Kidney tubule cell (primary cell): ENCODE data around the gene CIT.

ENCODE experiments used
- DNase-seq: peaks from one replicate; pipeline ENCODE4 v3.0.0-alpha.2; 2018; ENCODE audit warnings: low spot score

The CIT gene

GRCh38 chr12:119859241-119859640, 17.9 kb downstream of the CIT start:
- DNase-seq = no peak

- no peak for DNase-seq
These were observed 20.0 kb downstream of the CIT start for GRCh38 chr12:119857041-119857591.

DNA sequence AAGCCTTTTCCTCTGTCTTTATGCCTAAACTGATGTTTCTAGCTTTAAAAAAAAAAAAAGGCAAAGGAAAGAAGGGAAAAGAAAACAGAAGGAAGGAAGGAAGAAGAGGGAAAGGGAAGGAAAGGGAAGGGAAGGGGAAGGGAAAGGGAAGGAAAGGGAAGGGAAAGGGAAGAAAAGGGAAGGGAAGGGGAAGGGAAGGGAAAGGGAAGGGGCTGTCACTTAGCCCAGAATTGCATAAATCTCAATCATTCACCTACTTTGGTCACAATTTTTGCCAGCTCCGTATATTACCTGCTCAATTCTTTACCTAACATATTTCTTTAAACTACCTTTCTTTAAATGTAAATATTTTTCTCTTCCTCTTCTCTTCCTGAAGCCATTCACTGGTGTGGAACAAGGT, 26.8 kb downstream of the CIT start:
- no peak for DNase-seq

GRCh38 chr12:119843100-119843499, 34.0 kb downstream of the CIT start:
- no peak for DNase-seq

DNA sequence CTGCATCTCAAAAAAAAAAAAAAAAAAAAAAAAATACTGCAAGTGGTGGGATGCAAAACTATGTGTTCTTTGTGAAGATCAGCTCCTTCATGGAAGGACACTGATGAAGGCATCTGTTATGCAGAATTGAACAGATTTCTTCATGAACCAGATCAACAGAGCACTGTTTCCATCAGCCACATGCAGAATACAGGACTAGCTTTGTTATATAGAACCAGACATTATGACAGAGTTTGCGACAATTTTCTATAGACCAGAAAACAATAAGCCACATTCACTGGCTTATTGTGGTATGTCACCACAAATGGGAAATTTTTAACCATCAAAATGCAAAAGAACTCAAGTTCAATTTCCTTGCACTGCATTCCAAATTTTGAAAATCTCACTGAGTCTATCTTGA, 34.7 kb downstream of the CIT start:
- no peak for DNase-seq

GRCh38 chr12:119841433-119842210, 35.5 kb downstream of the CIT start:
- peak; percentile 10 for DNase-seq

DNA sequence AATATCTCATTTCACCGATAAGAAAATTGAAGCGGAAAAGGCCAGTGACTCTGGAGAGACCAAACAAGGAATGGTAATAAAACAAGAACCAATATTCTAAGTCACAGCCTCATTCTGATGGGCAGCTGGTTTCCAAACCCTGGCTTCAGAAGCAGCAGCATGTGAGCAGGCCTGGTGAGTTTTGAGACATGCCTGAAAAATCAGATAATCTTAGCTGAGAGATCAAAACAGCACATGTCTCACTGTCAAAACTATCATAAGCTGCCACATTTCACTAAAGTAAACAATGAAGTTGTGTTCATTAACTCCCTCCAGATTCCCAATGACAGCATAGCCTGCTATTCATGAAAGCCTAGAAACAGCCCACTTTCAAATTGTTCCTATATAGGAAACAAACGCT, 36.5 kb downstream of the CIT start:
- no peak for DNase-seq

DNA sequence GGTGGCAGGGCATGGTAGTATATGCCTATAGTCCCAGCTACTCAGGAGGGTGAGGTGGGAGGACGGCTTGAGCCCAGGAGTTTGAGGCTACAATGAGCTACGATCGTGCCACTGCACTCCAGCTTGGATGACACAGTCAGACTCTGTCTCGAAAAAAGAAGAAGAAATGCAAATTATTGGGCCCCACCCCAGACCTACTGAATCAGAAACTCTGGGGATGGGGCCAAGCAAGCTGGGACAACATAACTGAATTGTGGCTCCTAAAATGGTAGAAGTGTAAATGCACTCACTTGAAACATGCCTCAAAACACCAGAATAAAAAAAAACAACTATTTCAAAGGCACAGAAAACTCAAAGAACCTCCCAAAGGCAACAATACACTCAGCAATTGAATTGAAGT, 37.0 kb downstream of the CIT start:
- DNase-seq = no peak

GRCh38 chr12:119838826-119839600, 38.1 kb downstream of the CIT start:
- DNase-seq = no peak

DNA sequence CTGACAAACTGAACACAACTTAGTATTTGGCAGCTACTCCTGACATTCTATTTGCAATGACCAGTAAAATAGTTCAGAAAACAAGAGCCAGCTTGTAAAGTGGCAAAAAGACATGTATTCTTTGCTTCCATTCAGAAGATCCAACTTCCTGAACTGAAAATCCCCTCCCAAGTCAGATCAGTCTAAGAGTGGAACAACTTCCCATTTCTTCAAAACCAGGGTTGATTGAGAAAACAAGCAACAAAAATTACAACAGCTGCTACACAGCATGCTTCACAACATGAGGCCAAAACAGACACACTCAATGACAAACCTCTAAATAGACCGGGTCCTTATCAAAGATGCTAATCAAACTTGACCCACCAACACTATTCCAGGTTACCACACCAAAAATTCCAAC, 40.3 kb downstream of the CIT start:
- no peak for DNase-seq

- DNase-seq = peak; percentile 16
These were observed 42.1 kb downstream of the CIT start for GRCh38 chr12:119835068-119835467.

GRCh38 chr12:119829439-119829838, 47.7 kb downstream of the CIT start:
- no peak for DNase-seq

DNA sequence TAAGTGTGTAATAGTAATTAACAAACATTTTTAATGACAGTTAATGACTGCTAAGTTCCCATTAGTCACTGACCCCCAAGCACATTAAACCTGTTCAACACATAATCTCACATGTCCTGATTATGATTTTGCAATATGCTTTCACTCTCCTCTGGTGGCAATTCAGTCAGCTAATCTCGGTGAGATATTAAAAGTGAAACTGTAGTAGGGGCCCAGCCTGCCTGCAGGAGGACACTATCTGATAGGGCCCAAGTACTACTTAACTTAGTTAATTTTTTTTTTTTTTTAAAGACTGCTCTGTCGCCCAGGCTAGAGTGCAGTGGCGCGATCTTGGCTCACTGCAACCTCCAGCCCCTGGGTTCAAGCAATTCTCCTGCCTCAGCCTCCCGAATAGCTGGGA, 48.8 kb downstream of the CIT start:
- DNase-seq = no peak

GRCh38 chr12:119827760-119828159, 49.4 kb downstream of the CIT start:
- DNase-seq = no peak

DNA sequence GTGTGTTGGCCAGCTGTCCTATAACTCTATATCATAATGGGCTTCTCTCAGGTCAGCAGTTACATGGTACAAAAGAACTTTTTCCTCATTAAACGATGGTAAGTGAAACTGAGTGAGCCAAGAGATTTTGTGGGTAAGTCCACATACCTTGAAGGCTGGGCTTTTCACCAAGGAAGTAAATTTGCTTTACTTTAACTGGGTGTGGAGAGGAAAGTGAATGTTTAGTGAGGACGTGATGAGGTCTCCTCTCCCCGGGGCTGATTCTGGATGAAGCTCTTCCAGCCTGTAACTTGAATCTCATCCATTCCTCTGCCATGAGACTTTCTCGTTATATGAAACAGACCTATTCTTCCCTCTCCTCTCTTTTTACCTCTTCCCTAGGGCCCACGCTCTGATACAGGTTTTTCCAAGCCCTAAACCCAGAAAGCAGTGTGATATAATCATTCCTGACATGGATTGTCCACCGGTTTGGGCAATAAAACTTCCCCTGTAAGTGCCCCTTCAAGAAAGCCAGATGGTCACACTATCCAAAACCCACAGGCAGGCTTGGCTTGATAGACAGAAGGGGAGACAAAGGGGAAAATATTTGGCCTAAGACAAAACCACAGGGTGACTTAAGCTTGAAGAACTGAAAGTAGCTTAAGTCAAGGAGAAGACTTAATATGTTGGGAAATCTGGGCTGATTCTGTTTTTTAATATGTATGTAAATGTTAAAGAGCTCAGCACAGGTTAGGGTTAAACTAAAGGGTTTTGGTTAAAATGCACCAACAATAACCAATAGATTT, 50.3 kb downstream of the CIT start:
- no peak for DNase-seq

GRCh38 chr12:119825262-119825661, 51.9 kb downstream of the CIT start:
- DNase-seq = no peak

- DNase-seq = no peak
These were observed 55.1 kb downstream of the CIT start for GRCh38 chr12:119822046-119822445.

DNA sequence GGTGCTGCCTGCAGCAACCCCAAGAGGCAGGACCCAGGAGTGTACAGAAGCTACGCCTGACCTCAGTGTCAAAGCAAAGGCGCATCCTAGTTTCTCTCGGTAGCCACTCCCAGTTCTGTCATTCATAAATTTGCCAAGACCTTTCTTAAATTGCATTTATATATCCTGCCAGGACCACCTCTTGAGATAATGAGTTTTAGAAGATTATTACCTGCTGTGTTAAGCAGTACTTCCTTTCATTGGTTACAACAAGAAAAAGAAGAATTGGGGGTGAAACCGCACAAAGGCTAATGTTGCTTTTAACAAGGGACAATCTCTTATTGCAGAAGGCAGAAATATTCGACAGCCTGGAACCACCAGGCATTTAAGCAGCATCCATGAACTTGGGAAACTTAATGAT, 57.8 kb downstream of the CIT start:
- no peak for DNase-seq

GRCh38 chr12:119817546-119818343, 59.4 kb downstream of the CIT start:
- DNase-seq = no peak

DNA sequence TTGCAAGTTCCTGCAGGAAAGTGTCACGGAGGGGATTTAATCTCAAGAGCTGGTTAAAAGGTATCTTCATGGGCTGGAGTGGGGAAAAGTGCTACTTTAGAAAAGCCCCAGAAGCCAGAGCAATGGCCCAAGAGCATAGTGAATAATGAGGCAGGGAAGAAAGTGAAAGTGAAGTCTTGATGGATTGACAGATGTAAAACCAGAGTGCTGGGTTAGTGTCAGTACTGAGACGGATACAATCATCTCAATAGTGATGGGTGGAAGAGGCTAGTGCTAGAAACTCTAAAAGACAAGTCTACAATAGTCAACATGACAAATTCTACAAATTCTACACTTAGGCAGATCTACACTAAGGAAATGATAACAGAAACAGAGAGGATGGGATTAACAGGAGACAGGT, 68.1 kb downstream of the CIT start:
- DNase-seq = no peak

DNA sequence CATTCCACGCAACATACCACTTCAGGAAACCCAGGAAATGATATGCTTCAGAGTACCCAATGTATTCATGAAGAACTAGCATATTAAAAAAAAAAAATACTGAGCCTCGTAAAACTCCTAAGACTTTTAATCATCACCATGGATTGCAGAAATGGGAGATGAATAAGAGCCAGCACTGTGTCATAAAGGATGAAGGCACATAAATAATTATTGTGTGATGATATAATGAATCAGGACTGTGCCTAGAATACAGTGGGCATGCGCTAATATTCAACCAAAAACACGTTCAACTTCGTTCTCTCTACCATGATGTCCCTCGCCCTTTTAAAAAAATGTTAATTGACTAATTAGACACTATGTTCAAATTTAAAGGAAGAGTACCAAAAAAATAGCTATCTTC, 68.7 kb downstream of the CIT start:
- peak; percentile 45 for DNase-seq

DNA sequence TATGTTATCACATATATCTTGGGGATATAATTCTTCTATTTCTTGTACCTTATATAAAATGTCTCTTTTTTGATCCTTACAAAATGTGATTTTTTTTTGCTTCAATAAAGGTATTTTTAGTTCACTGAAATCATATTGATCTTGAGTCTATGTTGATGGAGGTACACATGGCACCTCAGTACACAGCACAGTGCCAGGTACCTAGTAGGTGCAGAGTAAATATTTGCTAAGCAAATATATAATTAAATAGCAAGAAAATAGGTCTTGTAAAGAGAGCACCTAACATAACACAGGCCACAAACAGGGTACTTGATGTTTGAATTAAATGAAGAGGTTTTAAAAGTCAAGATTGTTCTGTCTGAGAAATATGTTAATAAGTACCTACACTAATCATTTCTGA, 69.7 kb downstream of the CIT start:
- no peak for DNase-seq
